ENCODE data around the gene SLC43A2.

The SLC43A2 gene

GRCh38 chr17:1559047-1560043, 69.3 kb downstream of the SLC43A2 start:
- Mint-ChIP-seq H3K4me1 (ENCODE audit: low read depth) (peaks cover 28% of the 10 kb centered on the region), H3K27ac (no peak overlapping the region), H3K4me3 (peak overlapping the region; percentile 40), H3K36me3 (no peaks in the 10 kb centered on the region), H3K27me3 (no peaks in the 10 kb centered on the region), H3K9me3 (ENCODE audit: low read depth) (no peaks in the 10 kb centered on the region)

- Mint-ChIP-seq H3K9me3 (ENCODE audit: low read depth) (no peaks in the 10 kb centered on the region), H3K27ac (no peak overlapping the region), H3K4me3 (no peak overlapping the region), H3K4me1 (ENCODE audit: low read depth) (peaks cover 21% of the 10 kb centered on the region), H3K27me3 (no peaks in the 10 kb centered on the region), H3K36me3 (peaks cover 2% of the 10 kb centered on the region)
These were observed 70.2 kb downstream of the SLC43A2 start for GRCh38 chr17:1558401-1558800.

DNA sequence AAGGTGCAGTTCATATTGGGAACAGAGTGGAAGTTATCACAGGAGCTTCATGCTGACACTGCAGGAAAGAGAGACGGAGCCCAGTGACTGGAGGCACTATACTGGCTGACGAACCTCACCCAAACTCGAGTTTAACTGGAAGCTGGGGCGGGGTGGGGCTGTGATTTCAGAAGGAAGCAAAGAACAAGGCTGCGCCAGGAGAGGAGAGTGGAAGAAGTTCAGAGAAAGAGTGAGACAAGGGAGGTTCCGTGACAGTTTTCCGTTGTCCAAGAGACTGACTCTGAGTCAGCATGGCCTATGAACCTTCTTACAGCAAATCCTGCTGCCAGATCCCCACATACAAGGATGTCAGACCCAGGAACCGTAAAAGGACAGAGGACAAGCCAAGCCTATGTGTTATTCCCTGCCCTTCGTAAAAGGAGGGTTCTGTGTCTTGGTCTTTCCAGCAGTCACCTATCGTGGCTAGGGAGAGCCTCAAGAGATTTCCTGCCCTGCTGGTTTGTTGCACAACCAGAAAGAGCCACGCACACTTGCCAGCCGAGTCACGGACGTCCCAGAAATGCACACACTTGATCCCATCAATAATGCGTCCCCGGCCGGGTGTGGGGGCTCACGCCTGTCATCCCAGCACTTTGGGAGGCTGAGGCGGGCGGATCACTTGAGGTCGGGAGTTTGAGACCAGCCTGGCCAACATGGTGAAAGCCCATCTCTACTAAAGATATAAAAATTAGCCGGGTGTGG, 71.1 kb downstream of the SLC43A2 start:
- H3K27ac Mint-ChIP-seq: no peak overlapping the region
- H3K36me3 Mint-ChIP-seq: peaks cover 2% of the 10 kb centered on the region
- H3K9me3 Mint-ChIP-seq (ENCODE audit: low read depth): no peaks in the 10 kb centered on the region
- H3K4me3 Mint-ChIP-seq: no peak overlapping the region
- no peaks in the 10 kb centered on the region for H3K27me3 Mint-ChIP-seq
- peaks cover 21% of the 10 kb centered on the region for H3K4me1 Mint-ChIP-seq (ENCODE audit: low read depth)

DNA sequence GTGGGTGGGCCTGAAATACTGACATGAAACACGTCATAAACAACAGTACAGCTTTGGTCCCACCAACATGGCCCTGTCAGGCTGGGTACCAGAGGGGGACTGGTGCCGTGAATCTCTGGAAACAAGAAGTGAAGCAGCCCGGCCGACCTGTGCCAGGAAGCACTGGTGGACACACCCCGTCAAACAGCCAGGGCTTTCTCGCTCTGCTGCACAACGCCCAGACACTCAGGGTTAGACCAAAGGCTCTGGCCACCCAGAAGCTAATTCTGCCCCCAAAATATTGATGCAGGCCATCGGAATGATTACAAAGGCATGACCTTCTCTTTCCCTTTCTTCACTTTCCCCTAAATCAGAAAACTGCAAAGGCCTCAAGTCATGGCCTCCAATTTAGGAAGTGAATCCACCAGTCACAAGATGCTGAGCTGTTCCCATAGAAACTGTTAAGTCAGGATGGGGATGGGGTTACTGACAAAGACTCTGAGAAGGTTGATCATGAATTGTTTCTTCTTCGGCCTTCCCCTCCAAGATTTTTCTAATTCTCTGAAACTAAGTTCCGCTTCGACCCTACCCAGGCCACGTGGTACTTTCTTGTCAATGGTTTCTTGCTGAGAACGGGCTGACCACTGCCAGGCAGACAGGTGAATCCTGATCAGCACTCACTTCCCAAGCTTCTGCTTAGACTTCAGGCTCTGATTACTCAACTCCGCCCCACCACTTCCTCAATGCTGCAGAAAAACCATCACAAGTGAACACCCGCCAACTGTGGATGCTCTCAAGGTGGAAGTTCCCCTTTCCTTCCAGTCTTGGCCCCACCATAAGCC, 72.8 kb downstream of the SLC43A2 start:
- Mint-ChIP-seq H3K4me3 (no peak overlapping the region), H3K4me1 (ENCODE audit: low read depth) (peaks cover 12% of the 10 kb centered on the region), H3K27me3 (no peaks in the 10 kb centered on the region), H3K9me3 (ENCODE audit: low read depth) (no peaks in the 10 kb centered on the region), H3K36me3 (peaks cover 5% of the 10 kb centered on the region), H3K27ac (no peak overlapping the region)

DNA sequence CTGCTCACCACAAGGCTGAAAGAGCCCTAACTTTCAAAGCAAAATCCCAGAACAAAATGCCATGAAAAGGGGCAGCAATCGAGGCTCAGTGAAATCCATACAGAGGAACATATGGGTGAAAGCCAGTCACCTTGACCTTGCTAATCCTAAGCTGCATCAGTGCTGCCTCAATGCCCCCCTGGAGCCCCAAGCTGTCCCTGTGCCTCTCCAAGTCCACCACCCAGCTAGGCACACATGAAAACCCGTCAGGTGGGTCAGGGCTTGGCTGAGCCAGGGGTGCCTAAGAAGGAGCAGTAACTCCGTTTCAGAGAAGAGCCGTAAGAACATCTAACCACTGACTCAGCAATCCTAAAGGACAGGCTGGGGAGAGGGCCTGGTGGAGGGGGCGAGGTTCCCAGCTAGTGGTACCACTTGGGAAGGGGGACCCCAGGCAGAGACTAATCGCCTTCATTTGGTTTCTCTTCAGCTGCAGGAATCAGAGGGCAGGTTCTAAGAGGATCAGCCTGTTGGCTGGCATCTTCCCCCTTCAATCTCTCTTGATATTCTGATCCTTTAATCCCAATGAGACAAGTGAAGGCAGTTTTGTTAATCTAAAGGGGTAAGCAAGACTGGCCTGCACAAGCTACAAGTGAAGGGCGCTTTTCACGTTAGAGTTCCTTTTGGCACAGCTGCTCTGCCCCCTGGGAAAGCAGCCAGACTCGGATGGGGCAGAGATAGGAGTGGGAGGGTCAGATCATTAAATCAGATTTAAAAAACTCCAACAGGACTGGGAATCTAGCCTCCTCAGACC, 73.7 kb downstream of the SLC43A2 start:
- H3K36me3 Mint-ChIP-seq: peaks cover 10% of the 10 kb centered on the region
- H3K4me1 Mint-ChIP-seq (ENCODE audit: low read depth): peaks cover 6% of the 10 kb centered on the region
- H3K9me3 Mint-ChIP-seq (ENCODE audit: low read depth): no peaks in the 10 kb centered on the region
- no peaks in the 10 kb centered on the region for H3K27me3 Mint-ChIP-seq
- H3K4me3 Mint-ChIP-seq: no peak overlapping the region
- no peak overlapping the region for H3K27ac Mint-ChIP-seq

DNA sequence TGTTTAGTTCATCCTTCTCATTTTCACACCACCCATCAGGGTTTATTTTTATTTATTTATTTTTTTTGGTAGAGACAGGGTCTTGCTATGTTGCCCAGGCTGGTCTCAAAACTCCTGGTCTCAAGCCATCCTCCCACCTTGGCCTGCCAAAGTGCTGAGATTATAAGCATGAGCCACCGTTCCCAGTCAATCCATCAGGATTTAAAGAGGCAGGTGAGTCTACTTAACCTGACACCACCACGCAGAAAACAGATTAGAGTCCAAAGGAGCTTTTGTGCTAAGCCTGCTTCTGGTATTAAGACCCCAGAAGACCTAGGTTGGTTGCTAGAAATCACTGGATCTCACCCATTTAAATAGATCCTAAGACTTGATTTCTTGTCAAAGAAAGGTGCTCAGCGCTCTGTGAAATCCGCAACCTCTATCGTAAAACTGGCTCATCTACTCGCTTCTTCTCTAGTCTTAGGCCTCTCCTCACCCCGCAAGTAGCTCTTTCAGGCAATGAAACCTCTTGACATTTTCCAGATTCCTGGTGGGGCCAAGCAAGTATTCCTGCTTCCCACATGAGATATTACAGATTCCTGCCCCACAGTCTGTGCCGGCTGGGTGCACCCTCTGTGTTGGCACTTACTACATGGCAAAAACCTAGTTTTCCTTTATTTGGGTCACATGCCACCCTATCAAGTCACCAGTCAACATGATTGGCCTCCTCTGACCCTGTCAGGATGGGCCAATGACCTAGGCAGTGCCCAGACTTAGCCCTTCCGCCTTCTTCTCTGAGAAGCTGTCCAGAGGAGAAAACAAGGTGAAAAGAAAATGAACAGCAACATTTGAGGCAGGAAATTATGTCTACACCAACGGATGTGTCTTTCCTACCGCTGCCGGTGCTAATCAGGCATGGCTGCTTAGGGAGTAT, 75.0 kb downstream of the SLC43A2 start:
- H3K4me3 Mint-ChIP-seq: no peak overlapping the region
- peaks cover 10% of the 10 kb centered on the region for H3K36me3 Mint-ChIP-seq
- H3K27me3 Mint-ChIP-seq: no peaks in the 10 kb centered on the region
- no peaks in the 10 kb centered on the region for H3K4me1 Mint-ChIP-seq (ENCODE audit: low read depth)
- H3K27ac Mint-ChIP-seq: no peak overlapping the region
- H3K9me3 Mint-ChIP-seq (ENCODE audit: low read depth): no peaks in the 10 kb centered on the region

DNA sequence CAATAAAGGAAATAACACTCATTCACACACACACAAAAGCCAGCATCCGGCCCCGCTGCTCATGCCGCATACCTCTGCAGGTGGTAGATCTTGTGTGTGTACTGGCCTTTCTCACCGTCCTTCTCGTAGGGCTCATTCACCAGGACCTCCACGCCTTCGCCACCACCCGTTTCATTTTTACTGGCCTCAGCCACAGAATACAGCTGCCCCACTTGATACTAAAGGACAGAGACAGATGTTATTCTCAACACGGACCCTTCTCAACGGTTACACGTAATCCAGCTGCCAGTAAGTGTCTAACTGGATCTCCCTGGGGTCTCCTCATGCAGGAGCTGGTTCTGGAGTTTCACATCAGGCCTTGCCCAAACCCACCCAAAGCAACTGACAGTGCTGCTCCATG, 75.7 kb downstream of the SLC43A2 start:
- no peak overlapping the region for H3K4me3 Mint-ChIP-seq
- no peak overlapping the region for H3K27ac Mint-ChIP-seq
- no peaks in the 10 kb centered on the region for H3K9me3 Mint-ChIP-seq (ENCODE audit: low read depth)
- no peaks in the 10 kb centered on the region for H3K4me1 Mint-ChIP-seq (ENCODE audit: low read depth)
- H3K36me3 Mint-ChIP-seq: peaks cover 10% of the 10 kb centered on the region
- no peaks in the 10 kb centered on the region for H3K27me3 Mint-ChIP-seq

DNA sequence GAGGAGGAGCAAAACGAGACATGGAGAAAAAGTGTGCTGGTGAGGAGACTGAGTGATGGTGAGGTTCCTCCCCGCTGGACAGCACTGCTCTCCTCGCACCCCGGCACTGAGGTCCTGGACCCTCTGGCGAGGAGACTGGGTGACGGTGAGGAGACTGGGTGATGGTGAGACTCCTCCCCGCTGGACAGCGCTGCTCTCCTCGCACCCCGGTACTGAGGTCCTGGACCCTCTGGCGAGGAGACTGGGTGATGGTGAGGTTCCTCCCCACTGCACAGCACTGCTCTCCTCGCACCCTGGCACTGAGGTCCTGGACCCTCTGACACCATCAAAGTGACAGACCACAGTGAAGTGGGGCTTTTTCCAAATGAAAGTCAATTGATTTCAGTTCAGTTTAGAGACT, 76.9 kb downstream of the SLC43A2 start:
- H3K27me3 Mint-ChIP-seq: no peaks in the 10 kb centered on the region
- no peak overlapping the region for H3K4me3 Mint-ChIP-seq
- H3K9me3 Mint-ChIP-seq (ENCODE audit: low read depth): no peaks in the 10 kb centered on the region
- no peaks in the 10 kb centered on the region for H3K4me1 Mint-ChIP-seq (ENCODE audit: low read depth)
- H3K27ac Mint-ChIP-seq: no peak overlapping the region
- H3K36me3 Mint-ChIP-seq: peaks cover 10% of the 10 kb centered on the region

- Mint-ChIP-seq H3K27ac (no peak overlapping the region), H3K4me3 (no peak overlapping the region), H3K9me3 (ENCODE audit: low read depth) (no peaks in the 10 kb centered on the region), H3K27me3 (no peaks in the 10 kb centered on the region), H3K36me3 (peaks cover 11% of the 10 kb centered on the region), H3K4me1 (ENCODE audit: low read depth) (no peaks in the 10 kb centered on the region)
These were observed 80.6 kb downstream of the SLC43A2 start for GRCh38 chr17:1548032-1548431.

GRCh38 chr17:1546292-1546922, 82.2 kb downstream of the SLC43A2 start:
- Mint-ChIP-seq H3K27ac (no peak overlapping the region), H3K36me3 (peaks cover 9% of the 10 kb centered on the region), H3K27me3 (no peaks in the 10 kb centered on the region), H3K9me3 (ENCODE audit: low read depth) (no peaks in the 10 kb centered on the region), H3K4me3 (no peak overlapping the region), H3K4me1 (ENCODE audit: low read depth) (no peaks in the 10 kb centered on the region)

- no peaks in the 10 kb centered on the region for H3K9me3 Mint-ChIP-seq (ENCODE audit: low read depth)
- no peak overlapping the region for H3K4me3 Mint-ChIP-seq
- no peaks in the 10 kb centered on the region for H3K27me3 Mint-ChIP-seq
- H3K27ac Mint-ChIP-seq: no peak overlapping the region
- no peaks in the 10 kb centered on the region for H3K4me1 Mint-ChIP-seq (ENCODE audit: low read depth)
- H3K36me3 Mint-ChIP-seq: peaks cover 5% of the 10 kb centered on the region
These were observed 83.0 kb downstream of the SLC43A2 start for GRCh38 chr17:1545618-1546017.

DNA sequence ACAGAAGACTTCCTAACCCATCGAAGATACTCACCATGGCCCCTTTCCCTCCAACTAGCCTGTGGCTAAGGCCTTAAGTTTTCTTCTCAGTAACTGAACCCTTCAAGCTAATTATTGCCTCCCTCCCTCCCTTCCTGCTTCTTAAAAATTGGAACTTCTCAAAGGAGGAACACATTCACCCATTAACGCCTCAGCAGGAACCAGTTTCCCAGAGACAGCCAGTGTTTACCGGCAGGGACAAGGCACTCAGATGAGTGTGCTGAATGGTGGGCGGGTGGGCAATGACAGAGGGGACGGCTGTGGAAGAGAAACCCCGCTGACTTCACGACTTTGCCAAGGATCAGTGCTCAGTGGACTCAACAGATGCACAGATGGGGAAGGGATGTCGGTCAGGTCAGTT, 86.3 kb downstream of the SLC43A2 start:
- Mint-ChIP-seq H3K27me3 (no peaks in the 10 kb centered on the region), H3K4me1 (ENCODE audit: low read depth) (no peaks in the 10 kb centered on the region), H3K36me3 (peaks cover 9% of the 10 kb centered on the region), H3K9me3 (ENCODE audit: low read depth) (no peaks in the 10 kb centered on the region), H3K27ac (no peak overlapping the region), H3K4me3 (no peak overlapping the region)

DNA sequence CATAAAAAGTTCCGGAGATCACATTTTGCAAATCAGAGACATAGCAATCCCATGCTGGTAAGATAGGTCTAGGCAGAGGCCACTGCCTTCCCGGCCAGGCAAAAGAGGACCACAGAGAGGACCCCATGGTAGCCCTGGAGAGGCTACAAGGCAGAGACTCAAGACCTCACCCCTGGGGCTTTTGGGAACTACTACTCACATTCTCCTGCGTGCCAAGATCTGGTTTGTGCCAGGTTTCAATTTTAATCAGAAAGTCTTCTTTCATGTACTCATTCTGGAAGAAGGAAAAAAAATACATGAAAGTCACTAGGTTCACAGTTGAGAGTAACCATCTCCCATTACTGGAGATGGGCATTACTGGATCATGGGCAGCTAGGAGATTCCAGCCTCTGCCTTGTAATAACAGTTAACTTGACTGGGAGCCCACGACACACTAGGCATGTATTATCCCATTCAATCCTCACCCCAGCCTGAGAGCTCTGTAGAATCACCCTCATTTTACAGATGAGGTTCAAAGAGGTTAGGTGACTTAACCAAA, 87.2 kb downstream of the SLC43A2 start:
- Mint-ChIP-seq H3K4me3 (no peak overlapping the region), H3K36me3 (peaks cover 9% of the 10 kb centered on the region), H3K4me1 (ENCODE audit: low read depth) (no peaks in the 10 kb centered on the region), H3K27me3 (no peaks in the 10 kb centered on the region), H3K27ac (no peak overlapping the region), H3K9me3 (ENCODE audit: low read depth) (no peaks in the 10 kb centered on the region)
